ENCODE data around the gene OSBPL2. TPM values are rescaled to one million over a fixed set of nuclear protein-coding genes. Genes with fewer than 3 reads are reported as not detected.

The OSBPL2 gene
- total RNA-seq, 4 donors from 2014 or later: 46.9 to 60.8 (median 50.8) TPM

GRCh38 chr20:62342910-62343309 is 104.6 kb downstream of the OSBPL2 start:
- Histone ChIP-seq H3K27ac (peak overlapping the region in 1 of 3 donors; percentile 44), H3K4me3 (replicated peaks in 1 of 3) (no peak overlapping the region), H3K4me1 (no peaks in the 10 kb centered on the region), H3K9me3 (no peaks in the 10 kb centered on the region), H3K27me3 (no peaks in the 10 kb centered on the region), H3K36me3 (peaks cover 11 to 27% of the 10 kb centered on the region in 2 donors)
- no peak for DNase-seq
- 90 to 91% methylated on average over 10 of the region's 10 CpGs for WGBS, 2 donors
- intact Hi-C loops (cut with DNase I): no loop called here
- TF ChIP-seq CTCF (IDR thresholded peaks at IDR 0.05) (no peak), POLR2A (IDR thresholded peaks at IDR 0.05) (no peak)

GRCh38 chr20:62344092-62344491 is 105.8 kb downstream of the OSBPL2 start:
- H3K36me3 ChIP-seq: peaks cover 6 to 20% of the 10 kb centered on the region in 2 donors

GRCh38 chr20:62344782-62345181 is 106.5 kb downstream of the OSBPL2 start:
- Histone ChIP-seq H3K9me3 (no peaks in the 10 kb centered on the region), H3K27ac (peak overlapping the region; percentile 43 to 76 (median 60)), H3K4me3 (replicated peaks in 1 of 3) (no peak overlapping the region), H3K36me3 (peaks cover 3 to 16% of the 10 kb centered on the region in 2 donors), H3K27me3 (no peaks in the 10 kb centered on the region), H3K4me1 (peaks cover 1% of the 10 kb centered on the region in 2 donors)
- 70 to 85% methylated on average over 10 of the region's 10 CpGs for WGBS, 2 donors
- DNase-seq: peak in 1 of 2 donors; percentile 59
- intact Hi-C loops (cut with DNase I): no loop called here
- TF ChIP-seq POLR2A (IDR thresholded peaks at IDR 0.05): no peak
- no peak for TF ChIP-seq CTCF (IDR thresholded peaks at IDR 0.05)

More at GRCh38 chr20:62344092-62344491, 105.8 kb downstream of the OSBPL2 start:
- no peak overlapping the region for H3K4me3 ChIP-seq (replicated peaks in 1 of 3)
- intact Hi-C loops (cut with DNase I): no loop called here
- TF ChIP-seq CTCF (IDR thresholded peaks at IDR 0.05): no peak
- TF ChIP-seq POLR2A (IDR thresholded peaks at IDR 0.05): no peak
- 95 to 96% methylated on average over 5 of the region's 5 CpGs for WGBS, 2 donors
- no peaks in the 10 kb centered on the region for H3K27me3 ChIP-seq
- no peak for DNase-seq
- H3K27ac ChIP-seq: peak overlapping the region; percentile 43 to 76 (median 50)
- H3K4me1 ChIP-seq: no peaks in the 10 kb centered on the region
- no peaks in the 10 kb centered on the region for H3K9me3 ChIP-seq

Small RNA genes lying within 50 kb of the gene (microRNA-seq; reads per million reads assigned to microRNA genes)
- not detected for gene MIR4758

Other genes with a start within 250 kb of the OSBPL2 start
- 10 to 100 TPM; 13.9 to 22.0 (median 18.6) TPM for gene TAF4, start 172.6 kb upstream of the OSBPL2 start, total RNA-seq
- gene LSM14B, start 116.0 kb upstream of the OSBPL2 start, total RNA-seq: 10 to 100 TPM; 25.3 to 27.9 (median 25.6) TPM
- gene PSMA7, start 95.1 kb upstream of the OSBPL2 start, total RNA-seq: 100 to 1,000 TPM; 213 to 288 (median 261) TPM
- gene SS18L1, start 94.8 kb upstream of the OSBPL2 start, total RNA-seq: 10 to 100 TPM; 12.2 to 22.0 (median 15.2) TPM
- 10 to 100 TPM; 21.6 to 38.2 (median 33.4) TPM for gene MTG2, start 55.5 kb upstream of the OSBPL2 start, total RNA-seq
- gene HRH3, start 18.2 kb upstream of the OSBPL2 start, total RNA-seq: not detected
- 100 to 1,000 TPM in 3 of 4 donors, 10 to 100 TPM in 1; 89.9 to 140 (median 117) TPM for gene ADRM1, start 64.5 kb downstream of the OSBPL2 start, total RNA-seq
- 100 to 1,000 TPM in 3 of 4 donors, 10 to 100 TPM in 1; 93.9 to 179 (median 117) TPM for gene LAMA5, start 128.8 kb downstream of the OSBPL2 start, total RNA-seq
- 1,000 to 10,000 TPM; 1,818 to 3,649 (median 2,349) TPM for gene RPS21, start 148.6 kb downstream of the OSBPL2 start, total RNA-seq
- gene CABLES2, start 168.8 kb downstream of the OSBPL2 start, total RNA-seq: 1 to 10 TPM; 5.8 to 8.5 (median 7.7) TPM
- 1 to 10 TPM; 1.1 to 6.0 (median 4.6) TPM for gene RBBP8NL, start 189.0 kb downstream of the OSBPL2 start, total RNA-seq
- under 1 TPM in 3 of 4 donors, not detected in 1; 0.33 to 0.67 (median 0.54) TPM for gene GATA5, start 237.5 kb downstream of the OSBPL2 start, total RNA-seq